ENCODE data around the gene SLX9.

GRCh38 chr21:44911384-44912157 is 28.3 kb upstream of the SLX9 start:
- TF ChIP-seq CTCF (IDR thresholded peaks at IDR 0.05) (peak; percentile 44 to 83 (median 69)), POLR2A (IDR thresholded peaks at IDR 0.05) (no peak)

Data from transverse colon (tissue), 3 donors.